Thyroid gland (tissue), 4 donors: Measurements from ENCODE around the gene OR4S1. TPM values are rescaled to one million over a fixed set of nuclear protein-coding genes. Genes with fewer than 3 reads are reported as not detected.
"Not testable (repeated sequence)": the region's sequence is repeated elsewhere in the genome, so short reads cannot be mapped to it uniquely, and the experiment has no call there.

Experiments used
- DNase-seq, 2 donors: peaks; one replicate each; pipeline ENCODE4 v3.0.0-alpha.2; 2019
- H3K27ac ChIP-seq, 3 donors: fragments of 200-600 bp; sonication (generic); 1 replicate in 2 of 3; 2 replicates in 1 of 3; pipeline ENCODE4 v1.5.1; 2016 to 2019; ENCODE audit warnings: mild to moderate bottlenecking in 1 of 3, moderate library complexity in 1 of 3
- H3K27me3 ChIP-seq: fragments of 200-600 bp; sonication (generic); one replicate; pipeline ENCODE4 v1.5.1; 2019
- H3K36me3 ChIP-seq, 2 donors: fragments of 200-600 bp; sonication (generic); one replicate each; pipeline ENCODE4 v1.5.1; 2016 to 2019
- H3K4me1 ChIP-seq, 2 donors: fragments of 200-600 bp; sonication (generic); one replicate each; pipeline ENCODE4 v1.5.1; 2017 to 2019
- H3K4me3 ChIP-seq, 3 donors: fragments of 200-600 bp; sonication (generic); replicated peaks in 1 of 3; 1 replicate in 2 of 3; 2 replicates in 1 of 3; pipeline ENCODE4 v1.5.1; 2016; ENCODE audit warnings: mild to moderate bottlenecking in 1 of 3
- H3K9me3 ChIP-seq: fragments of 200-600 bp; sonication (generic); one replicate; pipeline ENCODE4 v1.5.1; 2017
- CTCF ChIP-seq, 6 experiments: fragments of 200-600 bp in 3 of 6; fragments of 450-650 bp in 3 of 6; sonication (generic) in 3 of 6; IDR thresholded peaks; one replicate each; pipeline ENCODE4 v1.5.1; 2016 to 2019; ENCODE audit warnings: antibody characterized with exemption in 6 of 6, mild to moderate bottlenecking in 2 of 6, inconsistent platforms in 1 of 6, moderate library complexity in 1 of 6
- POLR2A ChIP-seq, 2 donors: fragments of 450-650 bp; IDR thresholded peaks; one replicate each; pipeline ENCODE4 v1.6.1; 2017; ENCODE audit warnings: antibody characterized with exemption in 2 of 2, mild to moderate bottlenecking in 2 of 2, moderate library complexity in 1 of 2
- WGBS, 2 donors: methylation state at CpG; one replicate each; pipeline ENCODE4 v1.1.5; 2017; 5-methylcytosine and 5-hydroxymethylcytosine counted together
- intact Hi-C: fragments of 100-400 bp; cut with DNase I; formaldehyde crosslinking; loops from one replicate; pipeline ENCODE4 v1.15.1; 2023
- total RNA-seq, 4 donors: library from RNA; depleted of rRNA; stranded (reverse); fragments of >200 nt; gene quantifications; one replicate each; pipeline ENCODE4 v1.2.3, GENCODE V29; 2016

OR4S1 gene
- total RNA-seq, 4 donors from 2014 or later: not detected

- H3K4me1 ChIP-seq: no peaks in the 10 kb centered on the region
- no peak overlapping the region for H3K27ac ChIP-seq
- no peaks in the 10 kb centered on the region for H3K27me3 ChIP-seq
- H3K9me3 ChIP-seq: no peaks in the 10 kb centered on the region
- H3K4me3 ChIP-seq: no peak overlapping the region
- no peaks in the 10 kb centered on the region for H3K36me3 ChIP-seq
- intact Hi-C loops: no loop called here
- TF ChIP-seq POLR2A (IDR thresholded peaks at IDR 0.05) (no peak), CTCF (IDR thresholded peaks at IDR 0.05) (peak; percentile 24 to 76 (median 42))
- WGBS, 2 donors: 24 to 27% methylated on average over 5 of the region's 5 CpGs
- DNase-seq: peak; percentile 27 to 47
These were observed 1.9 kb downstream of the OR4S1 start for GRCh38 chr11:48307760-48308386.

GRCh38 chr11:48313590-48313989 lies 7.6 kb downstream of the OR4S1 start:
- intact Hi-C loops, H3K27me3 ChIP-seq: not testable (repeated sequence)
- 38 to 41% methylated on average over 2 of the region's 2 CpGs for WGBS, 2 donors

GRCh38 chr11:48319813-48320212 lies 13.8 kb downstream of the OR4S1 start:
- H3K27me3 ChIP-seq, H3K36me3 ChIP-seq, H3K4me1 ChIP-seq, intact Hi-C loops, H3K9me3 ChIP-seq, DNase-seq, H3K4me3 ChIP-seq, H3K27ac ChIP-seq: not testable (repeated sequence)
- WGBS, 2 donors: 73 to 76% methylated on average over 2 of the region's 2 CpGs

More at GRCh38 chr11:48313590-48313989, 7.6 kb downstream of the OR4S1 start:
- not testable (repeated sequence) for H3K4me1 ChIP-seq, H3K4me3 ChIP-seq, H3K9me3 ChIP-seq, DNase-seq, H3K27ac ChIP-seq, H3K36me3 ChIP-seq

GRCh38 chr11:48324620-48325019 lies 18.6 kb downstream of the OR4S1 start, which contains the start of gene OR4C3:
OR4C3 (plus strand) TSS chr11:48324920; CDS start chr11:48325022, 102 bp downstream.
- H3K4me1 ChIP-seq, H3K36me3 ChIP-seq, H3K4me3 ChIP-seq, DNase-seq, H3K9me3 ChIP-seq, H3K27me3 ChIP-seq, H3K27ac ChIP-seq, intact Hi-C loops: not testable (repeated sequence)

- Histone ChIP-seq H3K27ac (no peak overlapping the region), H3K4me3 (no peak overlapping the region), H3K9me3 (no peaks in the 10 kb centered on the region), H3K4me1 (no peaks in the 10 kb centered on the region), H3K27me3 (no peaks in the 10 kb centered on the region), H3K36me3 (no peaks in the 10 kb centered on the region)
- no peak for DNase-seq
- intact Hi-C loops: no loop called here
- WGBS, 2 donors: 62 to 67% methylated on average over 2 of the region's 2 CpGs
- no peak for TF ChIP-seq POLR2A (IDR thresholded peaks at IDR 0.05)
- no peak for TF ChIP-seq CTCF (IDR thresholded peaks at IDR 0.05)
These were observed 35.4 kb downstream of the OR4S1 start for GRCh38 chr11:48341466-48341865.

- H3K36me3 ChIP-seq, intact Hi-C loops, DNase-seq, H3K4me3 ChIP-seq, H3K27me3 ChIP-seq, H3K27ac ChIP-seq, H3K4me1 ChIP-seq, H3K9me3 ChIP-seq: not testable (repeated sequence)
- 60 to 64% methylated on average over 2 of the region's 2 CpGs for WGBS, 2 donors
These were observed 36.5 kb downstream of the OR4S1 start for GRCh38 chr11:48342505-48342904.

GRCh38 chr11:48346286-48346685 lies 40.3 kb downstream of the OR4S1 start:
- intact Hi-C loops, H3K27me3 ChIP-seq, H3K4me1 ChIP-seq, H3K9me3 ChIP-seq, H3K27ac ChIP-seq, H3K4me3 ChIP-seq, H3K36me3 ChIP-seq, DNase-seq: not testable (repeated sequence)
- 76 to 85% methylated on average over 5 of the region's 5 CpGs for WGBS, 2 donors

- H3K36me3 ChIP-seq: no peaks in the 10 kb centered on the region
- no peak overlapping the region for H3K27ac ChIP-seq
- DNase-seq: no peak
- H3K9me3 ChIP-seq: no peaks in the 10 kb centered on the region
- no peak overlapping the region for H3K4me3 ChIP-seq
- no peaks in the 10 kb centered on the region for H3K4me1 ChIP-seq
- TF ChIP-seq CTCF (IDR thresholded peaks at IDR 0.05) (no peak), POLR2A (IDR thresholded peaks at IDR 0.05) (no peak)
- 89% methylated on average over 4 of the region's 4 CpGs for WGBS, 2 donors
- H3K27me3 ChIP-seq: no peaks in the 10 kb centered on the region
- intact Hi-C loops: no loop called here
These were observed 48.0 kb downstream of the OR4S1 start for GRCh38 chr11:48354013-48354412.
